ENCODE results near the gene RBMS3.

DNA sequence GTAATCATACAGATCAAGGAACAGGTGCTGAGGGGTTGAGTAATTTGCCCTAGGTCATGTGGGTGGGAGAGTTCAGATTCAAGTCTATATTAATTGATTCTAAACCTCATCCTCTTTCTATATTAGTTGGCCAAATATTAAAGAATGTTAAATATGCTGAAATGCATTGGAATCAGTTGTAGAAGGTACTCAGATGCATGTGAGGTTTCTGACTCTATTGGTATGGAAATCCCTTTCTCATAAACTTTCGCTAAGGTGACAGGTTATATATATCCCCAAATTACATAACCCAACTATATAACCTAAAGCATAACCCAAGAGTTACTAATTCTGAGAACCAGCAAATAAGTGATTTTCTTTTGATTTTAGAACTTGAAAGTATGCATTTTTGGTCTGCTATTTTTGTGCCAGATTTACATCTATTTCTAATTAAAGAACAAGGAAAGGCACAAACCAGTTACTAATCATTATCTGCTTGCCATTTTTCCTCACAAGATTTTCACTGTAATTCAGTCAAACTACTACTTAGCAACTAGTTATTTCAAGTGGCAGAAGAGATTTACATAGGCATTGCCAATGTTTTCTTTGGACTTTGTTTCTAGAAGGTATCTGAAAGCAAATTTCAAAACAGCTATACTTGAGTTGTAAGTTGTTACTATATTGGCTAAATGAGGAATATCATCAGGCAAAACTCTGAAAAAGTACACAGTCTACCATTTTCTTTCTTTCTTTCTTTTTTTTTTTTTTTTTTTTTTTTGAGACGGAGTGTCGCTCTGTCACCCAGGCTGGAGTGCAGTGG, 201.3 kb downstream of the RBMS3 start:
- TF ChIP-seq, protein P1, sequence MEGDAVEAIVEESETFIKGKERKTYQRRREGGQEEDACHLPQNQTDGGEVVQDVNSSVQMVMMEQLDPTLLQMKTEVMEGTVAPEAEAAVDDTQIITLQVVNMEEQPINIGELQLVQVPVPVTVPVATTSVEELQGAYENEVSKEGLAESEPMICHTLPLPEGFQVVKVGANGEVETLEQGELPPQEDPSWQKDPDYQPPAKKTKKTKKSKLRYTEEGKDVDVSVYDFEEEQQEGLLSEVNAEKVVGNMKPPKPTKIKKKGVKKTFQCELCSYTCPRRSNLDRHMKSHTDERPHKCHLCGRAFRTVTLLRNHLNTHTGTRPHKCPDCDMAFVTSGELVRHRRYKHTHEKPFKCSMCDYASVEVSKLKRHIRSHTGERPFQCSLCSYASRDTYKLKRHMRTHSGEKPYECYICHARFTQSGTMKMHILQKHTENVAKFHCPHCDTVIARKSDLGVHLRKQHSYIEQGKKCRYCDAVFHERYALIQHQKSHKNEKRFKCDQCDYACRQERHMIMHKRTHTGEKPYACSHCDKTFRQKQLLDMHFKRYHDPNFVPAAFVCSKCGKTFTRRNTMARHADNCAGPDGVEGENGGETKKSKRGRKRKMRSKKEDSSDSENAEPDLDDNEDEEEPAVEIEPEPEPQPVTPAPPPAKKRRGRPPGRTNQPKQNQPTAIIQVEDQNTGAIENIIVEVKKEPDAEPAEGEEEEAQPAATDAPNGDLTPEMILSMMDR (IDR thresholded peaks at IDR 0.05): no peak
- TF ChIP-seq EP300 (IDR thresholded peaks at IDR 0.05): no peak

Data from upper lobe of left lung (tissue), 4 donors.